Limb (tissue), 2 donors: ENCODE data around the gene ABCA3.
"Not testable (repeated sequence)": the region's sequence is repeated elsewhere in the genome, so short reads cannot be mapped to it uniquely, and the experiment has no call there.

Experiments
- DNase-seq, 2 donors: peaks; one replicate each; pipeline ENCODE4 v3.0.0-alpha.2; 2016; ENCODE audit errors: extremely low spot score in 2 of 2

ABCA3 gene

GRCh38 chr16:2257726-2258125 is 82.8 kb downstream of the ABCA3 start:
- DNase-seq = no peak

- no peak for DNase-seq
Measured at GRCh38 chr16:2256531-2257140, 83.9 kb downstream of the ABCA3 start.

GRCh38 chr16:2253293-2253692 is 87.2 kb downstream of the ABCA3 start:
- no peak for DNase-seq

- no peak for DNase-seq
Measured at GRCh38 chr16:2252806-2253148, 87.8 kb downstream of the ABCA3 start.

GRCh38 chr16:2251296-2252111 is 89.0 kb downstream of the ABCA3 start, which contains the start of gene ECI1:
Gene ECI1, minus strand, starts transcription at chr16:2251587. Its CDS starts 21 bp downstream, at chr16:2251566.
- peak; percentile 90 to 93 for DNase-seq

- no peak for DNase-seq
Measured at GRCh38 chr16:2250652-2251295, 89.8 kb downstream of the ABCA3 start.

- DNase-seq = no peak
Measured at GRCh38 chr16:2246301-2246885, 94.1 kb downstream of the ABCA3 start.

GRCh38 chr16:2244926-2245795 is 95.4 kb downstream of the ABCA3 start:
- no peak for DNase-seq

GRCh38 chr16:2244301-2244700 is 96.2 kb downstream of the ABCA3 start:
- DNase-seq = no peak

GRCh38 chr16:2243781-2244180 is 96.7 kb downstream of the ABCA3 start:
- DNase-seq = no peak

GRCh38 chr16:2243031-2243528 is 97.4 kb downstream of the ABCA3 start:
- DNase-seq = no peak

GRCh38 chr16:2242598-2242997 is 97.9 kb downstream of the ABCA3 start:
- DNase-seq = no peak

GRCh38 chr16:2240331-2240730 is 100.2 kb downstream of the ABCA3 start:
- DNase-seq = not testable (repeated sequence)

- DNase-seq = no peak
Measured at GRCh38 chr16:2238838-2239675, 101.5 kb downstream of the ABCA3 start.

- DNase-seq = no peak
Measured at GRCh38 chr16:2238150-2238837, 102.2 kb downstream of the ABCA3 start.

- DNase-seq = no peak
Measured at GRCh38 chr16:2237493-2238149, 102.9 kb downstream of the ABCA3 start.

- no peak for DNase-seq
Measured at GRCh38 chr16:2237102-2237482, 103.4 kb downstream of the ABCA3 start.

- peak in 1 of 2 donors; percentile 56 for DNase-seq
Measured at GRCh38 chr16:2236337-2237101, 104.0 kb downstream of the ABCA3 start, which contains the start of gene DNASE1L2. Gene DNASE1L2, plus strand, starts transcription at chr16:2236444. Its CDS starts 373 bp downstream, at chr16:2236817.
